Omental fat pad (tissue), 4 donors: ENCODE results near the gene CRKL. TPM values are rescaled to one million over a fixed set of nuclear protein-coding genes. Genes with fewer than 3 reads are reported as not detected.

ENCODE experiments used
- ATAC-seq: fragments of 150-250 bp; one replicate; pipeline ENCODE4 v1.9.1; 2016; ENCODE audit warnings: mild to moderate bottlenecking, moderate library complexity; ENCODE audit not compliant: low FRiP score
- DNase-seq: peaks from one replicate; pipeline ENCODE4 v3.0.0-alpha.2; 2019; ENCODE audit warnings: low spot score
- CTCF ChIP-seq, 3 donors: fragments of 450-650 bp; IDR thresholded peaks; one replicate each; pipeline ENCODE4 v1.5.1; 2016 to 2017; ENCODE audit warnings: antibody characterized with exemption in 3 of 3, mild to moderate bottlenecking in 3 of 3, moderate library complexity in 2 of 3
- total RNA-seq, 4 donors: library from RNA; depleted of rRNA; stranded (reverse); fragments of >200 nt; gene quantifications; one replicate each; pipeline ENCODE4 v1.1.0, GENCODE V29; 2016

Gene CRKL
- total RNA-seq, 4 donors from 2014 or later, result 37.9 to 51.6 (median 45.4) TPM

GRCh38 chr22:20944042-20944441, 26.8 kb downstream of the CRKL start:
- DNase-seq, result no peak
- ATAC-seq, result no peak
- no peak for TF ChIP-seq CTCF (IDR thresholded peaks at IDR 0.05)

GRCh38 chr22:20945578-20945934, 28.3 kb downstream of the CRKL start:
- DNase-seq (no peak), ATAC-seq (no peak)
- TF ChIP-seq CTCF (IDR thresholded peaks at IDR 0.05), result no peak

- TF ChIP-seq CTCF (IDR thresholded peaks at IDR 0.05), result no peak
- no peak for DNase-seq
Observed at GRCh38 chr22:20946080-20946986, 29.1 kb downstream of the CRKL start.

GRCh38 chr22:20946991-20947390, 29.8 kb downstream of the CRKL start:
- ATAC-seq (no peak), DNase-seq (no peak)
- TF ChIP-seq CTCF (IDR thresholded peaks at IDR 0.05), result no peak

More at GRCh38 chr22:20946080-20946986, 29.1 kb downstream of the CRKL start:
- no peak for ATAC-seq

GRCh38 chr22:20948450-20948849, 31.2 kb downstream of the CRKL start:
- DNase-seq (no peak), ATAC-seq (no peak)
- no peak for TF ChIP-seq CTCF (IDR thresholded peaks at IDR 0.05)

- no peak for TF ChIP-seq CTCF (IDR thresholded peaks at IDR 0.05)
- no peak for ATAC-seq
- DNase-seq, result no peak
Observed at GRCh38 chr22:20948989-20949388, 31.8 kb downstream of the CRKL start.

- TF ChIP-seq CTCF (IDR thresholded peaks at IDR 0.05), result no peak
- ATAC-seq, result no peak
- no peak for DNase-seq
Observed at GRCh38 chr22:20949698-20950183, 32.5 kb downstream of the CRKL start.
